GM21526 (cell line): ENCODE data around the gene RAD51B.

ENCODE experiments used
- ATAC-seq: cut with Tn5 transposase; IDR thresholded peaks from one replicate; pipeline ENCODE4 v1.9.1; 2021; ENCODE audit warnings: moderate library complexity; ENCODE audit not compliant: unreplicated experiment, low FRiP score

The RAD51B gene

GRCh38 chr14:68521961-68522509 lies 702.5 kb downstream of the RAD51B start:
- ATAC-seq, result no peak

- no peak for ATAC-seq
Measured at GRCh38 chr14:68522510-68523325, 703.1 kb downstream of the RAD51B start.

- ATAC-seq, result no peak
Measured at GRCh38 chr14:68523326-68523610, 703.7 kb downstream of the RAD51B start.

GRCh38 chr14:68523989-68524725 lies 704.6 kb downstream of the RAD51B start:
- ATAC-seq, result no peak

GRCh38 chr14:68525516-68525915 lies 705.9 kb downstream of the RAD51B start:
- no peak for ATAC-seq

GRCh38 chr14:68526512-68527091 lies 707.0 kb downstream of the RAD51B start:
- ATAC-seq, result no peak

- no peak for ATAC-seq
Measured at GRCh38 chr14:68527329-68527851, 707.8 kb downstream of the RAD51B start.

- ATAC-seq, result no peak
Measured at GRCh38 chr14:68528040-68528687, 708.6 kb downstream of the RAD51B start.

GRCh38 chr14:68530443-68530842 lies 710.9 kb downstream of the RAD51B start:
- ATAC-seq, result no peak

GRCh38 chr14:68532496-68532895 lies 712.9 kb downstream of the RAD51B start:
- no peak for ATAC-seq

GRCh38 chr14:68534276-68534675 lies 714.7 kb downstream of the RAD51B start:
- ATAC-seq, result no peak

- ATAC-seq, result no peak
Measured at GRCh38 chr14:68535404-68536017, 715.9 kb downstream of the RAD51B start.

GRCh38 chr14:68536018-68536410 lies 716.4 kb downstream of the RAD51B start:
- no peak for ATAC-seq

GRCh38 chr14:68538639-68539038 lies 719.1 kb downstream of the RAD51B start:
- no peak for ATAC-seq

- no peak for ATAC-seq
Measured at GRCh38 chr14:68539241-68539737, 719.7 kb downstream of the RAD51B start.

GRCh38 chr14:68539789-68540188 lies 720.2 kb downstream of the RAD51B start:
- no peak for ATAC-seq

GRCh38 chr14:68541178-68541896 lies 721.8 kb downstream of the RAD51B start:
- no peak for ATAC-seq

- no peak for ATAC-seq
Measured at GRCh38 chr14:68542346-68542745, 722.8 kb downstream of the RAD51B start.

- no peak for ATAC-seq
Measured at GRCh38 chr14:68543516-68543915, 723.9 kb downstream of the RAD51B start.
